RWPE2 (cell line): ENCODE results near the gene SCARF1.

Experiments used
- ATAC-seq: fragments of 200-7000 bp; cut with Tn5 transposase; 3 replicates; pipeline ENCODE4 v1.9.1; 2021; ENCODE audit warnings: low read depth
- DNase-seq: peaks from one replicate; pipeline ENCODE4 v3.0.0-alpha.2; 2020; ENCODE audit warnings: low spot score
- H3K27ac ChIP-seq: fragments of 450-650 bp; 2 replicates; pipeline ENCODE4 v1.5.1; 2017; ENCODE audit warnings: mild to moderate bottlenecking; ENCODE audit not compliant: poor library complexity, severe bottlenecking
- H3K27me3 ChIP-seq: fragments of 250-450 bp; sonication (Bioruptor Pico); 2 replicates; pipeline ENCODE4 v1.5.1; 2021; ENCODE audit warnings: mild to moderate bottlenecking, moderate library complexity; ENCODE audit not compliant: insufficient read depth, poor library complexity, severe bottlenecking
- H3K36me3 ChIP-seq: fragments of 250-450 bp; sonication (Bioruptor Pico); 2 replicates; pipeline ENCODE4 v1.5.1; 2020; ENCODE audit warnings: low read depth, mild to moderate bottlenecking, moderate library complexity
- H3K4me1 ChIP-seq: fragments of 250-450 bp; sonication (Bioruptor Pico); 2 replicates; pipeline ENCODE4 v1.5.1; 2021; ENCODE audit warnings: mild to moderate bottlenecking, moderate library complexity; ENCODE audit not compliant: insufficient read depth, poor library complexity, severe bottlenecking
- H3K4me3 ChIP-seq: fragments of 250-450 bp; sonication (Bioruptor Pico); 2 replicates; pipeline ENCODE4 v1.5.1; 2021; ENCODE audit warnings: mild to moderate bottlenecking, moderate library complexity; ENCODE audit not compliant: severe bottlenecking
- H3K9me3 ChIP-seq: fragments of 250-450 bp; sonication (Bioruptor Pico); 2 replicates; pipeline ENCODE4 v1.5.1; 2021; ENCODE audit warnings: mild to moderate bottlenecking, moderate library complexity; ENCODE audit not compliant: severe bottlenecking
- CTCF ChIP-seq: fragments of 450-650 bp; IDR thresholded peaks from one replicate; pipeline ENCODE4 v1.5.1; 2017; ENCODE audit warnings: mild to moderate bottlenecking, moderate library complexity; ENCODE audit not compliant: poor library complexity, severe bottlenecking

The SCARF1 gene

GRCh38 chr17:1634841-1635650, 10.5 kb downstream of the SCARF1 start:
- Histone ChIP-seq H3K9me3 (no peaks in the 10 kb centered on the region), H3K4me3 (no peak overlapping the region), H3K4me1 (no peaks in the 10 kb centered on the region), H3K27me3 (no peaks in the 10 kb centered on the region), H3K36me3 (no peaks in the 10 kb centered on the region), H3K27ac (no peak overlapping the region)
- DNase-seq (no peak), ATAC-seq (no peak)
- no peak for TF ChIP-seq CTCF

GRCh38 chr17:1630662-1631061, 14.9 kb downstream of the SCARF1 start:
- Histone ChIP-seq H3K4me1 (no peaks in the 10 kb centered on the region), H3K9me3 (no peaks in the 10 kb centered on the region), H3K27me3 (no peaks in the 10 kb centered on the region), H3K36me3 (peaks cover 9% of the 10 kb centered on the region; the same call in 1 of the 2 replicates), H3K27ac (no peak overlapping the region), H3K4me3 (no peak overlapping the region)
- DNase-seq (no peak), ATAC-seq (no peak)
- no peak for TF ChIP-seq CTCF

GRCh38 chr17:1629504-1630310, 15.8 kb downstream of the SCARF1 start:
- ATAC-seq (peak; percentile 20; the same call in 2 of the 3 replicates), DNase-seq (no peak)
- H3K27me3 ChIP-seq: no peaks in the 10 kb centered on the region
- H3K9me3 ChIP-seq: no peaks in the 10 kb centered on the region
- peak; percentile 76 for TF ChIP-seq CTCF
- H3K4me1 ChIP-seq: no peaks in the 10 kb centered on the region
- H3K4me3 ChIP-seq: peak overlapping the region; percentile 56
- peaks cover 9% of the 10 kb centered on the region; the same call in 1 of the 2 replicates for H3K36me3 ChIP-seq
- H3K27ac ChIP-seq: peak overlapping the region; percentile 67

GRCh38 chr17:1628856-1629503, 16.6 kb downstream of the SCARF1 start:
- Histone ChIP-seq H3K27me3 (no peaks in the 10 kb centered on the region), H3K4me1 (no peaks in the 10 kb centered on the region), H3K36me3 (peaks cover 9% of the 10 kb centered on the region; the same call in 1 of the 2 replicates), H3K27ac (peak overlapping the region; percentile 67), H3K9me3 (no peaks in the 10 kb centered on the region), H3K4me3 (peak overlapping the region; percentile 56)
- ATAC-seq: peak; percentile 80
- peak; percentile 96 for DNase-seq
- TF ChIP-seq CTCF: peak; percentile 40
